Posterior cingulate gyrus (tissue), 11 donors: ENCODE results near the gene RNF141.
A peak's percentile ranks its signal among the peaks of the same experiment; 100 is the strongest.

ENCODE experiments used
- DNase-seq, 10 donors: peaks; one replicate each; pipeline versions ENCODE4 v3.0.0 to v3.0.0-alpha.2; 2020 to 2021; ENCODE audit warnings: mixed read lengths in 3 of 10
- intact Hi-C: fragments of 100-400 bp; cut with DNase I; formaldehyde crosslinking; loops from one replicate; pipeline ENCODE4 v1.15.1; 2023

RNF141 gene

DNA sequence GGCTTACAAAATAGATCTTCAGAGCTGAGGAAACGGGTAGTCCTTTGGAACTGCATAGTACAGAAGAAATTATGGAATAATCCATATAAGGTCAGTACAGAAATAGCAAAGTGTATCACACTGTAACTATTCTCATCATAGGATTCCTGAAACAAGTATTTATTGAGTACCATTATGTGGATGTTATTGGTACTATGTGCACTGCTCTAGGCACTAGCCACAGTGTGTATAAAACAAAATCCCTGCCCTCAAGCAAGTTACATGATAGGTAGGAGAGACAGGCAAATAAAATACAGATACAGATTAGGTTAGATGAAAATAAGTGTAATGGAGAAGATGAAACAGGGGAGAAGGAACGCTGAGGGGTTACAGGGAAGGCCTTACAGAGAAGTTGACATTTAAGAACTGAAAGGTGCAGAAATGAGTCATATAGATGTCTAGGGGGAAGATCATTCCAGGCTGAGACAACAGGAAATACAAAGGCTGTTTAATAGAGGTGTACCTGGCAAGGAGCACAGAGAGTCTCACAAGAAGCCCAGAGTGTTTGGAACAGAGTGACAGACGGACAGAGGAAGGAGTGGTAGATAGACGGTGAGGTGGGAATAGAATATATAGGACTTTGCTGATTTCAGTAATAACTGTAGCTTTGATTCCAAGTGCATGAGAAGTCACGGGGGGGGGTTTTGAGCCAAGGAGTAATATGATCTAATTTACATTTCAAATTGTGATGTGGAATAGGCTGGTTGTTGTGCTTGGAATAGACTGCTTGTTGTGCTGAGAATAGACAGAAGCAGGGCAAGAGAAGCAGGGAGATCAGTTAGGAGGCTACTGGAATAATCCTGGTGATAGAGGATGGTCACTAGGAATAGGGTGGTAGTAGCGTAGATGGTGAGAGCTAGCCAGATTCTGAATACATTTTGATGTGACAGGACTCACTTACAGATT is 13.7 kb downstream of the RNF141 start:
- intact Hi-C loops: no loop called here
- DNase-seq: peak in 1 of 10 donors; percentile 32

DNA sequence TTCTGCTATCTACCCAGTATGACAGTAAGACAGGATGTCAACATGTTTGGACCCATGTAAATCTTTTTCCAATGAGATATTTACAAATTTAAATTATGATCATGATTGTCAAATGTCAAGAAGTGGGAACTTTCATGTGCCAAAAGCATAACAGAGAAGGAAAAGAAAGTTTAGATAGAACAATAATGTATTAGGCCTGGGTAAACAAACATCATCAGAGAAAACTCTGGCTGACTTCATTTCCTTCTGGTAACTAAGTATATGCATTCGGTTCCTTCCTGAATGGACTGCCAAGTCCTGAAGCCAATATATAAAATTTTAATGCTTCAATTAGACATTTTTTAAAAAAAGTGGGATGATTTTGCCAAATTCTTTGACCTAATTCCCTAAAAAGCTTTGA is 16.5 kb downstream of the RNF141 start:
- DNase-seq: no peak
- intact Hi-C loops: no loop called here

DNA sequence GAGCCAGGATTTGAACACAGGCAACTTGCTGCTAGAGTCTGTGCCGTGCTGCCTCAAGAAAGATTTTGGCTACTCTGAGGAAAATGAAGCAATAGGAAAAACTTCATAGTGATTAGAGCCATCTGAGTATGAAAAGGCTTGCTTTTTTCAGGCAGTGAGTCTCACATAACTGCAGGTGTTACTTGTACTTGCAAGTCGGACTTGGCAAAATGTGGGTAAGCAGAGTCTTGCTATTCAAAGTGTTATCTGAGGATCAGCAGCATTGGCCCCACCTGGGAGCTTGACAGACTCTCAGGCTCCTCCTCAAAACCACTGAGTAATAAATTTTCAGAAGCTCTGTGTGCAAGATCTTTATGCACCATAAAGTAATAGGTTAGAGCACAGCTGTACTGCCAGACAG is 18.1 kb downstream of the RNF141 start:
- no peak for DNase-seq
- intact Hi-C loops: no loop called here

DNA sequence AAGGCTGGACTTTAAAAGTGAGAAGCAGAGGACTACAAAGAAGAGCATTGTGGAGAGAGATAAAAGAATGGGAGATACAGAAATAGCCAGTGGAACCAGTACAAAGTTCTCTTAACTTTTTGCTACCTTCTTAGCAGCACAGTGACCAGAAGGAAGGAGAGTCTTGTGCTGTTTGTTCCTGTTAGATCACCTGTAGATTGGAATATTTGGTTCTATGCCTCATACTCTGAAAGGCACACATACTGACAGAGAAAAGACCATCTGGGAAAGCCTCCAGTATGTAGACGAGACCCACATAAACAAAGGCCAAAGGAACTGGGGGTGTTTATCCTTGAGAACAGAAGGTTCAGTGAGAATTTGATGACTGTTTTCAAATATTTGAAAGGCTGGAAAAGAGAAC is 18.7 kb downstream of the RNF141 start:
- DNase-seq: no peak
- intact Hi-C loops: no loop called here

DNA sequence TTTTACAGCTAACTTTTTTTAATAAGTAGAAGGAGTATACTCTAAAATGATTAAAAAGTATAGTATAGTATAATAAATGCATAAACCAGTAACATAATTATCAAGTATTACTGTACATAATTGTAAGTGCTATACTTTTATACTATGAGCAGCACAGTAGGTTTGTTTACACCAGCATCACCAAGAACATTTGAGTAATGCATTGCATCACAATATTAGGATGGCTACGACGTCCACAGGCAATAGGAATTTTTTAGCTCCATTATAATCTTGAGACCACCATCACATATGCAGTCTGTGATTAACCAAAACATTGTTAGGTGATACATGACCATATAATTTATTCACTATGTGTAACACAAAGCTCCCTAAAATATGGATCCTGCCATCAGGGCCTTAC is 20.4 kb downstream of the RNF141 start:
- intact Hi-C loops: no loop called here
- no peak for DNase-seq

DNA sequence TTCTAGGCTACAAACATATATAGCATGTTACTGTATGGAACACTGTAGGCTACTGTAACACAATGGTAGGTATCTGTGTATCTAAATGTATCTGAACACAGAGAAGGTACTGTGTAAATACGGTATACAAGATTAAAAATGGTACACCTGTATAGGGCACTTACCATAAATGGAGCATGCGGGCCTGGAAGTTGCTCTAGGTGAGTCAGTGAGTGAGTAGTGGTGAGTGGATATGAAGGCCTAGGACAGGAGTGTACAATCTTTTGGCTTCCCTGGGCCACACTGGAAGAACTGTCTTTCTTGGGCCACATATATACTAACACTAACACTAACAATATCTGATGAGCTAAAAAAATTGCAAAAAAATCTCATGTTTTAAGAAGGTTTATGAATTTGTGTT is 21.4 kb downstream of the RNF141 start:
- DNase-seq: no peak
- intact Hi-C loops: loop anchor here (10.0 kb wide), 1 partner anchor 105 kb away; no protein-coding TSS in a partner anchor

DNA sequence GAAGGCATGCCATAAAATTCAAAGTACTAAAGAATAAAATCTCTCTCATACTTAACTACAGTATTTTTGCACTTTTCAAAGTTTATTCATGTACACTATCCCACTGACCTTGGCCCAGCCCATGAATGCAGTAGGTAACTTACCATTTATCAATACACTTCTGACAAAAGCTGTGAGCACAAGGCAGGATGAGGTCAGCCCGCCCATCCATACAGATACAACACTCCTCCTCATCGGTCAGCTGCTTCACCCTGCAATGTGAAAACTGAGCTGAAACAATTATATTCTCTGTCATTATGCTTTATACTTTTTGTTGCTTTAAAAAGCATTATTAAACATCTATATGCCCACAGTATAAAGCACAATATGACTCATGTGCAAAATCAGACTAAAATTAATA is 22.1 kb downstream of the RNF141 start:
- intact Hi-C loops: loop anchor here (10.0 kb wide), 1 partner anchor 104 kb away; no protein-coding TSS in a partner anchor
- DNase-seq: peak in 1 of 10 donors; percentile 34

DNA sequence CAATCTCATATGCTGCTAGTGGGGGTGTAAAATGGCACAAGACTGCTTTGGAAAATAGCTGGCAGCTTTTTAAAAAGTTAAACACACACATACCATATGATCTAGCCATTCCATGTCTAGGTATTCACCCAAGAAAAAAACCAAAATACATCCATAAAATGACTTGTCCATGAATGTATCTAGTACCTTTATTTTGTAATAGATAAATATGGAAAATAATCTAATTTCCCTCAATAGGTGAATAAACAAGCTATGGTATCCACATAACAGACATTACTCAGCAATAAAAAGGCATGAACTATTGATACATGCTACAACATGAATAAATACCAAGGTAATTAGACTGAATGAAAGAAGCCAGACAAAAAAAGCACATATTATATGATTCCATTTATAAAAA is 22.9 kb downstream of the RNF141 start:
- intact Hi-C loops: loop anchor here (10.0 kb wide), 1 partner anchor 103 kb away; no protein-coding TSS in a partner anchor
- no peak for DNase-seq

DNA sequence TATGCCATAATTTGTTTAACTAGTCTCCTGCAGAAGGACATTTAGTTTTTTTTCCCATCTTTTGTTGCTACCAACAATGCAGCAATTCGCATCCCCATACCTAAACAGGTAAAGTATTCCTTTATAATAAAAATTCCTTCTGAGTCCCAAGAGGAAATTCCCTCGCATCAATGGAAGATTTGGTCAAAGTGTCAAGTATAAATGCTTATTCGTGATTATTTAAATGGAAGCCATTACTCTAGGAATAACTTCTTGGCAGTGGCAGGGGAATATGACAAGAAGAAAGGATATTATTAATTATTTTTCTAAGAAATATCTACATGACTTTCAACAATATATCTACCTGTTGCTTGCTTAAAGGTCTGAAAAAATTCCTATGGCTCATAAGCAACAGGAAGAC is 25.6 kb downstream of the RNF141 start:
- intact Hi-C loops: loop anchor here (10.0 kb wide), 1 partner anchor 101 kb away; no protein-coding TSS in a partner anchor
- no peak for DNase-seq

DNA sequence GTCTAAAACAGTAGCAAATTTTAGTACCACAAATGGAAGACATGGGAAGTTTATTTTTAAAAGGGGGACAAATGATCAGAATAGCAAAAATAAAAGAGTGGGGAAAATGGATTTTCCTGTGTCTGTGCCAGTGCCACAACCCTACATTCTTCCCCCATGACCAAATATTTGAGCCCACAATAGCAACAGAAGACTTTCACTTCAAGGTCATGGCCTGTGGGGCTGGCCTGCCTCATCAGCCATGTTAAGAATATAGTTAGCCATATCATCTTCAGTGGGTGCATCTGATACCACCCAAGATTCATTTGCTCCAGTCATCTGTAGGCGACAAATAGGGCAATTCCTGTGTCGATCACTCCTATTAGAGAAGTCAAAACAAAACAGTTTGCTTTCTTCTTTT is 26.3 kb downstream of the RNF141 start:
- intact Hi-C loops: loop anchor here (10.0 kb wide), 1 partner anchor 100 kb away; no protein-coding TSS in a partner anchor
- DNase-seq: peak in 1 of 10 donors; percentile 26

DNA sequence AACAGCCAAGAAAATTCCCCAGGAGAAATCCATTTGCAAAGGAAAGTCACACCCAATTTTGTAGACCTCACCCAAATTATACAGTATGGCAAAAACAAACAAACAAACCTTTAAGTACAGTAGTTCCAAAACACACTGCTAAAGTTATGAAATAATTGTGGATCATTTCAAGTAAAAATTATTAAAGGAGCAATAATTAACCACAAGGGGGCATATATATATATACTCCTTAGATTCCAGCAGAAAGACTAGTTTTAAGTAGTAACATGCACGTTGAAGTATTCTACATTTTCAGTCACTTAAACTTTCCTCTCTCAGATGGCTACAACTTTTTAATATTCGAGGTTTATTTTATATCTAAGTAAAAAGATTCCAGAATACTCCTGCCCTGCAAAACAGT is 26.8 kb downstream of the RNF141 start:
- intact Hi-C loops: loop anchor here (10.0 kb wide), 1 partner anchor 99 kb away; no protein-coding TSS in a partner anchor
- DNase-seq: no peak

DNA sequence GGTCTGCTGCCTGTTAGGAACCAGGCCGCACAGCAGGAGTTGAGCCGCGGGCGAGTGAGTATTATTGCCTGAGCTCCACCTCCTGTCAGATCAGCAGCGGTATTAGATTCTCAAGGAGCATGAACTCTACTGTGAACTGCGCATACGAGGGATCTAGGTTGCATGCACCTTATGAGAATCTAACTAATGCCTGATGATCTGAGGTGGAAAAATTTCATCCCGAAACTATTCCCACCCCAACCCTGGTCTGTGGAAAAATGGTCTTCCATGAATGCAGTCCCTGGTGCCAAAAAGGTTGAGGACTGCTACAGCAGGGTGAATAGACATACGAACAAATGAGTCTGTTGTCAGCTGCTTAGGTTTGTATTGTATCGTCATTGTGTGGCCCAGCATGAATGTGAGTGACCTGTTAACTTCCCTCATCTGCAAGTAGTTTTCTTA is 29.8 kb downstream of the RNF141 start:
- intact Hi-C loops: loop anchor here (10.0 kb wide), 1 partner anchor 96 kb away; no protein-coding TSS in a partner anchor
- DNase-seq: peak in 1 of 10 donors; percentile 47

DNA sequence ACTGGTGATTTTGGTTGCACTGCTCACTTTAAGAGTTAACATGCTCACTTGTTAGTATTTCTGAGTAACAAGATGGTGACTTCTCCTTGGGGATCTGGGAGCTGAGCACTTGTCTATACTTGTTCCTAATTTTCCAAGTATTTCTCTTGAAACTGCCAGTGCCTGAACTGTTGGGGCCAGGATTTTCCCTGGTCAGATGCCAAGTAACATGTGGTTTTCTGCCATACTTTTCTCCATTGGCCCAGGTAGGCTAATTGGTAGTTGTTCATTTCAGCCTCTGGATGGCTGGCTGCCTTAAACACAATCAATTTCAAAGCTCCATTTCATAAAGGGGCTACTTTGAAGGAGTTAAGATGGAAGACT is 35.0 kb downstream of the RNF141 start:
- no peak for DNase-seq
- intact Hi-C loops: no loop called here

DNA sequence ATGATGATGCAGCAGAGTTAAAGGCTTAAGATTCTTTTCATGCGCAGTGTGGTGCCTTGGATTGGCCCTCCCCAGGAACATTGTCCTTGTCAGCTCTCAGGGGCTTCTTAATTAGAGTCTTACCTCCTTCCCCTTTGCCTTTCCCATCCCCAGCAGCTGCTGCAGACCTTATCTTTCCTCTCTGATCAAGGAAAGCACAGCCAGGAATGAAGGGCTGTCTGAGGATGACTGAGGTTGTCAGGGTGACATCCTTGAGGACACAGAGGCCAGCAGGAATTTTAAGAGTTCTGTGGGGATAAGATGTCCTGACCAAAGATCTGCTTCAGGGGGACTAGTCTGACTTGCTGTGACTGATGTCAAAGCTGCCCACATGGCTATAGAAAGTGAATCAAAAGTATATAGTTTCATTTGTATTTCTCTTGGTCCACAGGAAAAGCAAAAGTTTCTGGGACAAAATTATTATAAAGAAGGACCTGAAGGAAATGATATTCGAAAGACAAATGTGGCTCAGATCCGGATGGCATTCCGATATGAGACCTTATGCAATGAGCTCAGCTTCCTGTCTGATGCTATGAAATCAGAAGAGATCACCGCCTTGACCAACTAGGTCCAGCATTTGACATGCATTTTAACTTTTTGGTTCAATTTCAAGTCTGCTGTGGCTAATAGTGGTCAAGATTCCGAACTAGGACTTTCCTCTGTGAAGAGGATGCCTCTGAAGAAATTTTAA is 35.5 kb downstream of the RNF141 start:
- intact Hi-C loops: no loop called here
- no peak for DNase-seq

DNA sequence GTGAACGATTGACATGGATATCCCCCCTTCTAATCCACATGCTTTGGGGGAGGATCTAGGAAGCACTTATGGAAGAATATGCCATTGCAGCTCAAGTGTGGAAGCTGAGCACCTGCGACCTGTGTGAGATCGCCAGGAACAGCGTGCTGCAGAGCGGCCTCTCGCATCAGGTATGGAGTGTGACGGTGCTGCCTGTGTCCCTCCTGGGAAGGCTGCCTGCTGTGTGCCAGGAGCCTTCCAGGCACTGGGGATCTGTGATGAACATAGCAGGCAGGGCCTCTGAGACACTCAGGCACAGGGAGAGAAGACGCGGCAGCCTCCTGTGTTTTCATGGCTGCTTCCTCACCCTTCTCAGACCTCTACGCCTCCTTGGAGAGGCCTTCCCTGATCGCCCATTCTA is 36.5 kb downstream of the RNF141 start:
- intact Hi-C loops: no loop called here
- no peak for DNase-seq

DNA sequence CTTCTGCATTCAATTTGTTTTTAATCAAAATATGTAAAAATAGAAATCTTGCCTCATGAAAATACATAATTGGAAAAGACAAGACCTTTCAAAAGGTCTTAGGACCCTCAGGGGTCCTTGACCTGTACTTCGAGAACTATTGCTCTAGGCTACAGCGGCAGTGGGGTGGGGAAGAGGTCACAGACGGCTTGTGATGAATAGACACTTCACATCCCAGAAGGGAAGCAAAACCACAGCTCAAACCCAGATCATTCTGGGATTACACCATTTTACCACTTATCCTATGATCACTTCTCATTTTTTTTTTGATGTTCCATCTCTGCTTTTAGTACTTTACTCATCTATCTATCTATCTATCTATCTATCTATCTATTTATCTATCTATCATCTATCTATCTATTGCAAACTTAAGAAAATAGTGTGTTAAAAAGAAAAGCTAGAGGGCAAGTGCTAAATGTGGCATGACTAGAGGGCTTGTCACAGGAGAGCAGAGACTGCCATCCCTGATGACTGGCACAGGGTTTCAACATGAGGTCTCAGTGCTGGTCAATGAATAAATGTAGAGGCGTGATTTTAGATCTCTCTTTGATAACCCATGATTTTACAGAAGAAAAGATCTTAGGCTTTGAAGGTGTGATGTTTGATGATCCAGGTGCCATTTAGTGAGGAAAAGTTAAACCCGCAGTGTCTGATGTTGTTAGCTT is 37.1 kb downstream of the RNF141 start:
- DNase-seq: peak in 1 of 10 donors; percentile 32
- intact Hi-C loops: no loop called here

DNA sequence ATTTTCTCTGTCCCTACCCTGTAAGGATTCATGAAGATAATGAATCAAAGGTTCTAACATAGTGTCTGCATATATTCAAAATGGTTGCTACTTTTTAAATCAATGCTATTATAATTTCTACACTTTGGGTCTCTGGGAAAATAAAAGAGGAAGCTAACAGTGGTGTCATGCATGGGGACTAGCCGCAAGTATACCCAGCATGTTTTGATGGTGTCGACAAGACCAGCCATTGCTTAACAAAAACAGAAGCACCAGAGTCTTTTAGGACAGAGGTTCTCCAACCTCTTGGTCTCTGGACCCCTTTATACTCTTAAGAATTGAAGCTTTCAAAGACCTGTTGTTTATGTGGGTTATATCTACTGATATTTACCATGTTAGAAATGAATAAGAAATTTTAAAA is 37.8 kb downstream of the RNF141 start:
- no peak for DNase-seq

DNA sequence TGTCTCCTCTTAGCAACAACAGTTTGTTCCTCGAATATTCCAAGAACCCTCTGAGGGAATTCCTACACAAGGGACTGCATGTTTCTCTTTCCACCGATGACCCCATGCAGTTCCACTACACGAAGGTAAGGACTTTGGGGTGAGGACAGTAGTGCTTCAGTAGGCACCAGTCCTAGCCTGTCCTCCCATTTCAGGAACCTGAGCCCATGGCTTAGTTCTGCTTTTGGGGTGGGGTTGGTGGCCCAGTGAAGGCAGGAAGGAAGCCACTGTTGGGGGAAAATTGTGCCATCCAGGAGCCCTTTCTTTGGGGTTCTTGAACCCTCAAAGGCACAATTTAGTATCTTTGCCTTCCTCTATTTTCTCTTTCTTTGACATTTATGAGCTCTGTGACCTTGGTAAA is 38.2 kb downstream of the RNF141 start:
- DNase-seq: no peak
- intact Hi-C loops: no loop called here

More for the DNA sequence above, 37.8 kb downstream of the RNF141 start:
- intact Hi-C loops: no loop called here

DNA sequence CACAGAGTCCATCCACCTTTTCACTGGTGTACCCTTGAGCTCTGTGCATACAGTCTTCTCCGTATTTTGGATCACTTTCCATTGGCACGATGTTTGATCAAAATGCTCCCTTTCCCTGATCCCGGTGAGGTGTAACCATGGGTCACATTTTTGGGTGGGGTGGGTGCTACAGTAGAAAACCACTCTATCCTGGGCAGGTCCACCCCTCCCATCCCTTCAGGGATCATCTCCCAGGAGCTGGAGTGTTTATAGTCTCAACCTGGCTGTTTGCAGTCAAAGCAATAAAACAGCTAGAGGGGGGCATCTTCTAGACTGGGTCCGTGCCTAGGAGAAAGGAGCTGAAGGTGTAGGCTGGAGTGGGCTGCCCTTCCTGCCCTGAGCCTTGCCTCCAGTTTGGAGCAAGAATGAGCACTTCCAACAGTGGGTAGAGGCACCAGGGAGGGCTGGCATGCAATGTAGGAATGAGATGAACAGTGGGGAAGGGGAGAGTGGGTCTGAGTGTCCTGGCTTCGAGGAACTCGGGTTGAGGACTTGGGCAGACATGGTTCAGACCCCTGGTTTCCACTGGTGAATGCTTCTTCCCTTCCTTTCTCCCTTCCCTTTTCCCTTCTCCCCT is 38.8 kb downstream of the RNF141 start:
- intact Hi-C loops: no loop called here
- DNase-seq: no peak
